Endodermal cell (in vitro differentiated cells): Measurements from ENCODE around the gene KRT83. TPM values are rescaled to one million over a fixed set of nuclear protein-coding genes. Genes with fewer than 3 reads are reported as not detected.

Experiments used
- DNase-seq: peaks from one replicate; pipeline ENCODE4 v3.0.0-alpha.2; 2017
- H3K27ac ChIP-seq: 2 replicates; pipeline ENCODE4 v1.5.1; 2013; ENCODE audit warnings: mild to moderate bottlenecking, low read depth, low read length, moderate library complexity
- H3K27me3 ChIP-seq: 2 replicates; pipeline ENCODE4 v1.6.1; 2013; ENCODE audit warnings: mild to moderate bottlenecking, low read length, moderate library complexity; ENCODE audit not compliant: insufficient read depth, control insufficient read depth, poor library complexity, severe bottlenecking
- H3K36me3 ChIP-seq: 2 replicates; pipeline ENCODE4 v1.7.0; 2013; ENCODE audit warnings: mild to moderate bottlenecking, low read length, moderate library complexity; ENCODE audit not compliant: control insufficient read depth, insufficient read depth
- H3K4me1 ChIP-seq: one replicate; pipeline ENCODE4 v1.7.0; 2013; ENCODE audit warnings: low read length; ENCODE audit not compliant: control insufficient read depth, insufficient read depth
- H3K4me3 ChIP-seq: 2 replicates; pipeline ENCODE4 v1.5.1; 2013; ENCODE audit warnings: mild to moderate bottlenecking, low read length, moderate library complexity
- H3K9ac ChIP-seq: 2 replicates; pipeline ENCODE4 v1.6.1; 2013; ENCODE audit warnings: mild to moderate bottlenecking, low read length, moderate library complexity; ENCODE audit not compliant: poor library complexity, severe bottlenecking; ENCODE audit errors: extremely low read depth
- H3K9me3 ChIP-seq: 2 replicates; pipeline ENCODE4 v1.6.1; 2013; ENCODE audit warnings: mild to moderate bottlenecking, low read length, moderate library complexity; ENCODE audit not compliant: control insufficient read depth
- H3K27ac Mint-ChIP-seq: 2 replicates; pipeline ENCODE4 v1.8.0; 2020; ENCODE audit warnings: mixed read lengths
- H3K27me3 Mint-ChIP-seq: 2 replicates; pipeline ENCODE4 v1.8.0; 2021; ENCODE audit warnings: mild to moderate bottlenecking, mixed read lengths; ENCODE audit not compliant: insufficient read depth
- H3K36me3 Mint-ChIP-seq: 2 replicates; pipeline ENCODE4 v1.8.0; 2020; ENCODE audit warnings: low read depth, mixed read lengths
- H3K4me1 Mint-ChIP-seq: 2 replicates; pipeline ENCODE4 v1.8.0; 2020; ENCODE audit warnings: mixed read lengths
- H3K4me3 Mint-ChIP-seq: 2 replicates; pipeline ENCODE4 v1.8.0; 2020; ENCODE audit warnings: mild to moderate bottlenecking, moderate library complexity, mixed read lengths
- H3K9me3 Mint-ChIP-seq: 2 replicates; pipeline ENCODE4 v1.8.0; 2020; ENCODE audit warnings: mild to moderate bottlenecking, mixed read lengths
- WGBS, 2 experiments: methylation state at CpG; one replicate each; pipeline versions ENCODE4 v1.1.5 to v1.1.7; 2013; ENCODE audit warnings: missing lambda C conversion rate in 2 of 2, mixed read lengths in 1 of 2; ENCODE audit not compliant: insufficient coverage in 1 of 2, insufficient read length in 1 of 2; 5-methylcytosine and 5-hydroxymethylcytosine counted together
- total RNA-seq, 2 donors: library from RNA; stranded (reverse); fragmentation: NEBNext Ultra II Directional in 1 of 2; extraction: Animal tissue kit (Norgen Biotek cat#: 25700) in 1 of 2; gene quantifications; 2 replicates in 1 of 2; 3 replicates in 1 of 2; pipeline ENCODE4 v1.2.1, GENCODE V29; 2021
- TF ChIP-seq, protein P1 (sequence below): fragments of 200-600 bp; sonication (generic); conservative IDR thresholded peaks from 2 replicates; pipeline ENCODE4 v1.5.0; 2021; ENCODE audit warnings: antibody characterized with exemption, mild to moderate bottlenecking

The KRT83 gene
- total RNA-seq, 2 donors from 2014 or later, result not detected

DNA sequence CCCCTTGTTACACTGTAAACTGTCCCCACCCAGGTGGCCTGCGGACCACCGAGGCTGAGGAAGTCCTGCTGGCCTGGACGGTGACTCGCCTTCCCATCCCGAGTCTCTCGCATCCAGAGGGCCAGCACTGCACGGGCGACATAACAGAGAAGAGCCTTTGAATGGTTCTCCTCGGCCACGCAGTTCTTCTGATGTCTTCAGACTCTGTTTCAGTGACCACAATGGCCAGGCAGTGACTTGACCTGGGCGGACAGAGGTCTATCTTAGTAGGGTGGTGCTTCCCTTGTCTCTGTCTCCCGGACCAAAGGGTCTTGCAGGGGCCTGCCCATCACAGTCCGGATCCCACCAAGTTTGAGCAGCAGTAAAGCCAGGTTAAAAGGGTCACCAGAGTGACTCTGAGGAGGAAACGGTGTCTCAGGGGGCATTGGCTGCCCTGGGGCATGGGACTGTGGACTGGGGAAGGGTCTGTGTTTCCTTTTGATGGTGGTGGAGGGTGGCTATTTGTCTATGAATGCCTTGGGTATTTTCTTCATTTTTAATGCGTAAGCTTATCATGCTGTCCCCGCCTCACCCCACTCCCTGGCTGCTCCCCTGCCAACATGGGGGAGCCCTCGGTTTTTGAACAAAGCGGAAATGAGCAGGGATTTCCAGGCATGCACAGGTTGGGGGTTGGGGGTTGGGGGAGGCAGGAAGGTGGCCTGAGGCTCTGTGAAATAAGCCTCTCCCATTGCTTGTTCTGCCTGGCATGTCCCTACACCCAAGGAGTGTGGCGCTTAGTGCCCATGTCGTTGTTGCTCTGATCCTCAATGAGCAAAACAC is 35.8 kb upstream of the KRT83 start:
- no peak overlapping the region for H3K4me3 Mint-ChIP-seq
- H3K4me1 Mint-ChIP-seq, result no peaks in the 10 kb centered on the region
- Histone ChIP-seq H3K27me3 (peaks cover 7% of the 10 kb centered on the region), H3K9ac (no peak overlapping the region), H3K9me3 (no peaks in the 10 kb centered on the region), H3K36me3 (no peaks in the 10 kb centered on the region), H3K27ac (no peak overlapping the region), H3K4me3 (no peak overlapping the region), H3K4me1 (no peaks in the 10 kb centered on the region)
- peak; percentile 31 for DNase-seq
- TF ChIP-seq, protein P1, sequence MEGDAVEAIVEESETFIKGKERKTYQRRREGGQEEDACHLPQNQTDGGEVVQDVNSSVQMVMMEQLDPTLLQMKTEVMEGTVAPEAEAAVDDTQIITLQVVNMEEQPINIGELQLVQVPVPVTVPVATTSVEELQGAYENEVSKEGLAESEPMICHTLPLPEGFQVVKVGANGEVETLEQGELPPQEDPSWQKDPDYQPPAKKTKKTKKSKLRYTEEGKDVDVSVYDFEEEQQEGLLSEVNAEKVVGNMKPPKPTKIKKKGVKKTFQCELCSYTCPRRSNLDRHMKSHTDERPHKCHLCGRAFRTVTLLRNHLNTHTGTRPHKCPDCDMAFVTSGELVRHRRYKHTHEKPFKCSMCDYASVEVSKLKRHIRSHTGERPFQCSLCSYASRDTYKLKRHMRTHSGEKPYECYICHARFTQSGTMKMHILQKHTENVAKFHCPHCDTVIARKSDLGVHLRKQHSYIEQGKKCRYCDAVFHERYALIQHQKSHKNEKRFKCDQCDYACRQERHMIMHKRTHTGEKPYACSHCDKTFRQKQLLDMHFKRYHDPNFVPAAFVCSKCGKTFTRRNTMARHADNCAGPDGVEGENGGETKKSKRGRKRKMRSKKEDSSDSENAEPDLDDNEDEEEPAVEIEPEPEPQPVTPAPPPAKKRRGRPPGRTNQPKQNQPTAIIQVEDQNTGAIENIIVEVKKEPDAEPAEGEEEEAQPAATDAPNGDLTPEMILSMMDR, result no peak
- no peaks in the 10 kb centered on the region for H3K36me3 Mint-ChIP-seq
- H3K27me3 Mint-ChIP-seq, result no peaks in the 10 kb centered on the region
- WGBS, 2 experiments, result 93 to 94% methylated on average over 12 to 20 of the region's 20 CpGs
- no peak overlapping the region for H3K27ac Mint-ChIP-seq
- no peaks in the 10 kb centered on the region for H3K9me3 Mint-ChIP-seq

DNA sequence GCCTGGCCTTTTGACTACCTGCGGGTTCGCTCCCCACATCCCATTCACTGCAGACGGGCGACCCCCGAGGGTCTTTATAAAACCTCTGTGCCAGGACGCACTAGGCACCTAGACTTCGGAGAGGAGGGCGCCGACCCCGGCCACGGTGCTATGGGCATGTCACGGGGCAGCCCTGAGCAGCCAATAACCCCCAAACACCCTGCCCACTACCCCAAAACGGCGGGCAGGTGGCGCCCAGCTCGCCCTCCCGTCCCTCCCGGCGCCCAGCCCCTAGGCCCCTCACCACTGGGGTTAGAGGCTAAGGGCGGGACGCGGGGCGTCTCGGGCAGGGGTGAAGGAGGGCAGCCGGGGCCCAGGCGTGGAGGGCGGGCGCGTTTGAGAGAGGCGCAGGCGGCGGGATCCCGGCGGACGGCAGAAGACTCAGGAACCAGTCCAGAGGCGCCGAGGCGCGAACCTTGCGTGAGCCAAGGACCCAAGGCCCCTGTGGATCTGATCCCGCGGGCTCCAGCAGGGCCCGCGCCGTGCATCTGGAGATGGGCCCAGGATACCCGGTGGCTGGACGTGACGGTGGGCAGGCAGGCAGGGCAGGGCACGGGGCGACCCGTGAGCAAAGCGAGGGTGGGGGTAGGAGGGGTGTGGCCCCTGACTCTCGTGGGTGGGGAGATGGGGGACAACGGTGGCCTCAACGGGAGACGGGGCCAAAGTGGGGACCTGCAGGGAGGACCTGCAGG is 35.0 kb upstream of the KRT83 start:
- peak; percentile 32 for DNase-seq
- Histone ChIP-seq H3K9ac (no peak overlapping the region), H3K27me3 (peaks cover 7% of the 10 kb centered on the region), H3K4me1 (no peaks in the 10 kb centered on the region), H3K9me3 (no peaks in the 10 kb centered on the region), H3K36me3 (no peaks in the 10 kb centered on the region), H3K4me3 (no peak overlapping the region), H3K27ac (no peak overlapping the region)
- Mint-ChIP-seq H3K9me3 (no peaks in the 10 kb centered on the region), H3K36me3 (no peaks in the 10 kb centered on the region), H3K4me1 (no peaks in the 10 kb centered on the region), H3K27me3 (no peaks in the 10 kb centered on the region), H3K27ac (no peak overlapping the region), H3K4me3 (no peak overlapping the region)
- TF ChIP-seq, protein P1, result no peak
- WGBS, 2 experiments, result 94 to 97% methylated on average over 12 to 56 of the region's 56 CpGs

DNA sequence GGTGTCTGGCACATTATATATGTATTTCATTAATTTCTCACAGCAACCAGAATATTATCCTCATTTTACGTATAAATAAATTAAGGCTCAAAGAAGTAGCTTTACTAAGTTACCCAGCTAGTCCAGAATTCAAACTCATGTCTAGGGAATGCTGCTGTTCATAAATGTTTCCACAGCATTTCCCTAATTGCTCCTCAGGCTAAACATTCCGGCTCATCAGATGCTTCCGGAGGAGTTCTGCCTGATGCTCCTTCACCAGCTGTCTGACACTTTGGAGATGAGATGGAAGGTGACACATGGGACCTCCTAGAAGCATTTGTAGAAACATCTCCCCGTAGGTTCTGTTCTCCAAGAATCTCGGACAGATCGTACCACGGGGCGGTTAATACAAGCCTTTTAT is 34.0 kb upstream of the KRT83 start:
- Mint-ChIP-seq H3K4me1 (no peaks in the 10 kb centered on the region), H3K9me3 (no peaks in the 10 kb centered on the region), H3K36me3 (no peaks in the 10 kb centered on the region), H3K27me3 (no peaks in the 10 kb centered on the region), H3K27ac (no peak overlapping the region), H3K4me3 (no peak overlapping the region)
- WGBS, 2 experiments, result 94 to 98% methylated on average over 8 of the region's 8 CpGs
- Histone ChIP-seq H3K27ac (no peak overlapping the region), H3K9me3 (no peaks in the 10 kb centered on the region), H3K36me3 (no peaks in the 10 kb centered on the region), H3K4me3 (no peak overlapping the region), H3K9ac (no peak overlapping the region), H3K27me3 (peaks cover 7% of the 10 kb centered on the region), H3K4me1 (no peaks in the 10 kb centered on the region)
- TF ChIP-seq, protein P1, result no peak
- DNase-seq, result no peak
